Hepatocyte (in vitro differentiated cells): ENCODE measurements around the gene THSD7B.

Experiments used
- EZH2 ChIP-seq: fragments of 200-600 bp; sonication (generic); IDR thresholded peaks from 2 replicates; pipeline ENCODE4 v1.6.1; 2016; ENCODE audit warnings: antibody characterized with exemption, mild to moderate bottlenecking, borderline replicate concordance
- TF ChIP-seq, protein P1 (sequence below): fragments of 200-600 bp; sonication (generic); IDR thresholded peaks from 2 replicates; pipeline ENCODE4 v1.5.1; 2016; ENCODE audit warnings: antibody characterized with exemption, mild to moderate bottlenecking; ENCODE audit not compliant: poor library complexity

DNA sequence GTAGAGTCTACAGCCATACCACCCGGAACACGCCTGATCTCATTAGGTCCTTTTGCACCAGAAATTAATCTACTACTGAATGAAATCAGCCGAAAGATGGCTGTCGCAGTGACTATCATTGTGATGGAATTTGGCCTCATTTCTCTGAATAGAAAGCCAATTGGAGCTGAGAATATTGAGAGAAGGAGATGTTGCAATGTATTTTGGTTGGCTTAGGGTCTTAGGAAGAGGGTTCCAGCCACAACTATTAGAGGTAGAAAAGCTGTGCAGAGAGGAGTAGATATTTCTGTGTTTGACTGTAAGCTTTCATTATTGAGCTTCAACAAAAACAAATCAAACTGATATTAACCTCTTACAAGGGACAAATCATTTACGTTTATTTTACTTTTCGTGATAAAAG lies 98.1 kb downstream of the THSD7B start:
- TF ChIP-seq, protein P1, sequence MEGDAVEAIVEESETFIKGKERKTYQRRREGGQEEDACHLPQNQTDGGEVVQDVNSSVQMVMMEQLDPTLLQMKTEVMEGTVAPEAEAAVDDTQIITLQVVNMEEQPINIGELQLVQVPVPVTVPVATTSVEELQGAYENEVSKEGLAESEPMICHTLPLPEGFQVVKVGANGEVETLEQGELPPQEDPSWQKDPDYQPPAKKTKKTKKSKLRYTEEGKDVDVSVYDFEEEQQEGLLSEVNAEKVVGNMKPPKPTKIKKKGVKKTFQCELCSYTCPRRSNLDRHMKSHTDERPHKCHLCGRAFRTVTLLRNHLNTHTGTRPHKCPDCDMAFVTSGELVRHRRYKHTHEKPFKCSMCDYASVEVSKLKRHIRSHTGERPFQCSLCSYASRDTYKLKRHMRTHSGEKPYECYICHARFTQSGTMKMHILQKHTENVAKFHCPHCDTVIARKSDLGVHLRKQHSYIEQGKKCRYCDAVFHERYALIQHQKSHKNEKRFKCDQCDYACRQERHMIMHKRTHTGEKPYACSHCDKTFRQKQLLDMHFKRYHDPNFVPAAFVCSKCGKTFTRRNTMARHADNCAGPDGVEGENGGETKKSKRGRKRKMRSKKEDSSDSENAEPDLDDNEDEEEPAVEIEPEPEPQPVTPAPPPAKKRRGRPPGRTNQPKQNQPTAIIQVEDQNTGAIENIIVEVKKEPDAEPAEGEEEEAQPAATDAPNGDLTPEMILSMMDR, result no peak
- TF ChIP-seq EZH2, result no peak
